ENCODE measurements around the gene TEX19.
"Not testable (repeated sequence)": the region's sequence is repeated elsewhere in the genome, so short reads cannot be mapped to it uniquely, and the experiment has no call there.

TEX19 gene

DNA sequence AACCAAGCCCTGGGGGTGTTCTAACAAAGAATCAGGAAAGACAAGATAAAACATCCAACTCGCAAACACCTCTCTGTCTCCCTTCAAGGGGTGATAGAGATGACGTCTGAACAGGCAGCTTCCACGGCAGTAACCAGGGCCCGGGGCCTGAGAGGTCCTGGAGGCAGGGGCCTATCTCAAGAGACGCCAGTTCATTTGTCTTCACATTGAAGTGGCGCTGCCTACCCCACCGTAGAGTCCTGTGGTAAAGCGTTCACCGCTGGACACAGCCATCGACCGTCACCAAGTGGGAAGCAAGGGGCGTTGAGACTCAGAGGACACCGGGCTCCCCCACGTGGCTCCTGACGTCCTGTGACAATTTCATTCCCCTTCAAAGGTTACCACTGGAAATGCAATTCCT is 33.9 kb downstream of the TEX19 start:
- DNase-seq = no peak

DNA sequence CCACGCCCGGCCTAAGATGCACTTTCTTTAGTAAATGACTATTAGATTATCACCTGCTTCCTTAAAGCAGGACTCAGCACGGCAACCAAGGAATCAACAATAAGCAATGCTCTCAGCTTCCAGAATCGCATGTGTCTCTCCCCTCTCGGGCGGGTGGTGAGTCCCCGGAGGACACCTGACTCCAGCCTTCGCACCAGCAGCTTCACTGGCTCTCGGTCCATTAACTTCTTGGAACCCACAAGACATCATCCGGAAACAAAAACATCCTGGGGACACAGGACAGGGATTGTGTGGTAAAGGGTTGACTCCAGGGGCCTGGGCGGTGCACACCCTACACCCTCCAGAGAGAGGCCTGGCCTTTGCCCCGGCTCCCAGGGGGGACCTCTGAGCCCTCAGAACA is 35.2 kb downstream of the TEX19 start:
- no peak for DNase-seq

DNA sequence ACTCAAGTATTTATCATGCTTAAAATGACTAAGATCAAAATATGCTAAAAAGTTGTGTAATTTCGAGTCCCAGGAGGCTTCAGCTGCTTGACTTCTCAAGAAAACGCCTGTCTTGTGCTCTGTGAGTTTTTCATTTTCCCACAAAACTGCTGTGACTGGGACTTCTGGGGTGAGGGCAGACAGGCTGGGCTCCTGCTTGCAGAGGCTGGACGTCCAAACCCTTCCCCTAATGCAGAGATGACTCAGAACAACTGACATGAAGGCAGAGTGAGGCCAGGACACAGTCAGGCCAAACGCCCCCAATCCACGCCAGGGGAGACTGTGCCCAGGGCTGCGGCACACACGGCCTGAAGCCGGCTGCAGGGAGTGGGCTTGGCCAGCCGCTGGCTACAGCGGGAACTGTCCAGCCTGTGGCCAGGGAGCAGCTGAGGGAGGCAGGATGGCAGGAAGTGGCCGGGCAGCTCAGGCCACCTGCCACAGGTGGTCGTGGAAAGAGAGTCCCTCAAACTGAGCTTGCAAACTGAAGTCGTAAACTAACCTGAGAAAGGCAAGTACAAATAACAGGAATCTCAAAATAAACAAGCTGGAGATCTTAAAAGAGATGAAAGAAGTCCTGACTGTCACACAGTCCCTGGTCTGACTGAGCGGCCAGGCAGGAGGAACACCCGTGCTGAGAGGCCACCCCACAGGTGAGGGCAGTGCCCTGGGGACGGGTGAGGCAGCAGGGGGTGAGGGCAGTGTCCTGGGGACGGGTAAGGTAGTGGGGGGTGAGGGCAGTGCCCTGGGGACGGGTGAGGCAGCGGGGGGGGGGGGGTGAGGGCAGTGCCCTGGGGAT is 37.8 kb downstream of the TEX19 start:
- no peak for DNase-seq

DNA sequence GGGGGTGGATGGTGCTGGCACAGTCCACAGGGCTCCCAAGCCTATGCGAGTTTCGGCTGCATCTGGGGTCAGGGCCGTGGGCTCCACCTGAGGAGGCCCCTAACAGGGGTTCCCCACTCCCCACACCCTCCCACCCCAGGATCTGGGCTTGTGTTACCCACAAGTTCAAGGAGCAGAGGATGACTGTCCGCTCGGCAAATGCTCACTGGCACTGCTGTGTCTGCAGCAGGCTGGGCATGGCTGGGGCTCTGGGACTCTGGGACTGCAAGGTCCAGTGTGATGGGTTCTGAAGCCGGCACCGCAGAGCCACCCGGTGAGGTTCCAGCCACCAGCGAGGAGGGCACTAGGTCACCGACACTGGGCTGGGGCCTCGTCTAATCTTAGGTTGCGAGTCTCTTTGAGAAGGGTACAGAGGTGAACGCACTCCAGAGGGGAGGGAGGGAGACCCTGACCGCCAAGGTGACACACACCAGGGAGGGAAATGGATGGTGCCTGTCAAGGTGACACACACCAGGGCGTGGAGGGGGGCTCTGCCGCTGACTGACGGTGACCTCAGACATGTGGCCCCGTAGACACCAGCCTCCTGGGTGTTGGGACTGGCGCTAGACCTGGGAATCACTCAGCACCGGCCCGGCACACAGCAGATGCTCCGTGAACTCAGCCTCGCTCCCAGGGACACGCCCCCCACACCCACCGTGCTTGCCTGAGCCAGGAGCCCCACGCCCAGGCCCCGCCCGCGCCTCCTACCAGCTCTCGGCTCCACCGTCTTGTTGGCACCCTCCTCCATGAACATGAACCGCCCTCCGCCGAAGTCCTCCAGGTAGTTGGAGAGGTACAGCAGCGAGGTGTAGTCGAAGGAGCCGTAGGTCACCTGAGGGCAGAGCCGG is 38.6 kb downstream of the TEX19 start:
- DNase-seq = no peak

DNA sequence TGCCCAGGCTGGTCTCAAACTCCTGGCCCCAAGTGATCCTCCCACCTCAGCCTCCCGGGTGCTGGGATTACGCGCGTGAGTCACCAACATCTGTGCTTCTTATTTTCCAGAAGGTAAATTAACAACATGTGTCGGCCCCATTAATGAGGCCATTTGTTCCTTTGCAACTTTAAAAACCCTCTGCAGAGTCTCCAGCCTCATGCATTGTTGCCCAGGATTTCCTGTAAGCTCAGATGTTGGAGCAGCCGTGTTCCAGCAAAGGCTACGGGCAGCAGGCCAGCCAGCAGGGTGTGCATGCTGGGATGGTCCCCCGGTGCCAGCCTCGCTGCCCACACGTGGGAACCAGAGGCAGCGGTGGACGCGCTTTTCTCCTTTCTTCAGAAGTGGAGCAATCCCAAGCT is 40.0 kb downstream of the TEX19 start:
- DNase-seq = no peak

DNA sequence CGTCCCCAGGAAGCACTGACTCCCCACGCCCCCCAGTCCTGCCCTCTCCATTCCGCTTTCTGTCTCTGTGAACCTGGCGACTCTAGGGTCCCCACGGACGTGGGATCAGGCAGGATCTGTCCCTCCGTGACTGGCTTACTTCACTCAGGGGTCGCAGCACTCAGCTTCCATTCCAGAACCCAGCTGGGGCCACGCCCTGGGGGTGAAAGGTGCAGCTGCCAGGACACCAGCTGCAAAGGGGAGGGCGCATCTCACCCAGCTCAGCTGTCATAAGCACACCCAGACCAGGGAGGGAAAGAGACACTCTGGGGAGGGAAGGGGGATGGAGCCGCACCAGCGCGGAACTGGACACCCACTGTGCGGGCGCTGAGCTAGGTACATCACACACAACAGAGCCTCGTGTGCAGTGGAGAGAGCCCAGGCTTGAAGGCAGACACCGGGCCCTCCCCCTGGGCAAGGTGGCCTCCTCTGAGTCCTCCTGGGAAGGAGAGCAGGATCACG is 40.6 kb downstream of the TEX19 start:
- no peak for DNase-seq

DNA sequence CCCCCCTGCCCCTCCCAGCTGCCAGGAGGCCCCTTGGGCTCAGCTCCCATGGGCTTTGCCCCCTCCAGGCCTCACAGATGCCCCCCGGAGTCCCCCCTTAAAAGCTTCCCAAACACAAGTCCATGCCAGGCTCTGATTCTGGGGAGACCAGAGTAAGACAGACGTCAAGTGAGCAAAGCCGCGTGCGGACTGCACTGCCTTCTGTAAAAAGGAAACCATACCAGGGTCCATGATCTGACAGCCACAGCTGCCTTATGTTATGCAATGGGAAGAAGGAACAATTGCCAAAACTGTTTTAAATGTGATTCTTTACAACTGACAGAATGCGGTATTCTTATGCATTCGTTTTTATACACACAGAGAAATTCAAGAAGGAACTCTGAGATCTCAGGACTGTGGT is 41.2 kb downstream of the TEX19 start:
- DNase-seq = no peak

DNA sequence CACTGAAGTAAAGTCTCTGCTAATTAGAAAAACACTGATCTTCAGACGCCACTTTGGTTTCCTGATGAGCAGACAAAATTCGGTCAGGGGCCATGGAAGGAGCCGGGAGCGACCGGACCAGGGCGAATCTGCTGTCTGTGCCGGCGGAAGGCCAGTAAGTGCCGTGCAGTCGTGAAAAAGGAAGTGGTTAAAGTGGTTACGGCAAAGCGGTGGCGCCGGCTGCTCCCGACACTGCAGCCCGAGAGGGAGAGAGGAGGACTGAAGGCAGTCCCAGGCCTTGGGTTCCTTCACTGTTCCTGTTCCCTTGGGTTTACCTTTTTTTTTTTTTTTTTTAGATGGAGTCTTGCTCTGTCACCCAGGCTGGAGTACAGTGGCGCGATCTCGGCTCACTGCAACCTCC is 41.8 kb downstream of the TEX19 start:
- peak; percentile 41 for DNase-seq

DNA sequence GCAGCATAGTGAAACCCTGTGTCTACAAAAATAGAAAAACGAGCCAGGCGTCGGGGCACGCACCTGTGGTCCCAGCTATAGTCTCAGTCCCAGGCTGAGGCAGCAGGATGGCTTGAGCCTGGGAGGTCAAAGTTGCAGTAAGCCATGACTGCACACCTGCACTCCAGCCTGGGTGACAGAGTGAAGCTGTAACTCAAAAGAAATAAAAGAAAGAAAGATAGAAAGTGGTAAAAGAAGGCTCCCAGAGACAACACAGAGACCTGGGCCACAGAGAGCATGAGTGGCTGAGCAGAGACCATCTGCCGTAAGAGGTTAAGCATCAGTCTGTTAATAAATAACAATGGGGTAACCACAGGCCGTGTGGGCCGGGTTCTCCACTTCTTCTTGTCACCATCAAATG is 43.8 kb downstream of the TEX19 start:
- DNase-seq = no peak

DNA sequence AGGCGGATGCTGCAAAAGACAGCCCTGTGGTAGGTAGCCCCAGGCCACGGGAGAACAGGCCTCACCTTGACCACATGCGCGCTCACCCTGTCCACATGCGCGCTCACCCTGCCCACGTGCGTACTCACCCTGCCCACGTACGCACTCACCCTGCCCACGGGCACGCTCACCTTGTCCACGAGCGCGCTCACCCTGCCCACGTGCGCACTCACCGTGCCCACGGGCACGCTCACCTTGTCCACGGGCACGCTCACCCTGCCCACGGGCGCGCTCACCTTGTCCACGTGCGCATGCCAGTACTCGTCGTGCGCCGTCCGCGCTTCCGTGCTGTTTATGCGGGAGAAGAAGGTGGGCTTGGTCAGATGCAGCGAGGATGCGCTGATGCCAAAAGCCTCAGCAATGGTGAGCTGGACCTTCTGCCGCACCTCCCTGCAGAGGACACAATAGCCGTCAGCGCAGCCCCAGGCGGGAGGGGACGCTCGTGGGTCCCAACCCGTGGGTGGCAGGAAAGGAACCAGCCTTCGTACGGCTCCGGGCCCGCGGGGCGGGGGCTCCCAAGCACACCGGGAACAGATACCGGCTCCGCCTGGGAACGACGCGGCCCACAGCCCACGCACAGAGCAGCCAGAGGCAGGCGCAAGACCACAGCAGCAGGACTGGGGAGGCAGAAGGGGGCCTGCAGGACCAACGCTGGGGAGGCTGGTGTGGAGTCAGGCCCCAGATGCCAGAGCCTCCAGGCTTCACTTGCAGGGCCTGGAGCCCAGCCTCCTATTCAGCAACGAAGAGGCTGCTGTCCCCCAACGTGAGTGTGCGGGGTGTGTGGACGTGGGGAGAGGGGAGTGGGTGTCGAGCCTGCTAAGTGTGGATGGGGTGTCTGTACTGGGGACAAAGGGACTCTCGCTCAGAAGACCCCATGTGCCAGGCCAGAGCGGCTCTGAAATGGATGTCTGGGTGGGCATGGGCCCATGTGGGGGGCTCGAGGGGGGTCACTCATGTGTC is 44.9 kb downstream of the TEX19 start:
- no peak for DNase-seq

DNA sequence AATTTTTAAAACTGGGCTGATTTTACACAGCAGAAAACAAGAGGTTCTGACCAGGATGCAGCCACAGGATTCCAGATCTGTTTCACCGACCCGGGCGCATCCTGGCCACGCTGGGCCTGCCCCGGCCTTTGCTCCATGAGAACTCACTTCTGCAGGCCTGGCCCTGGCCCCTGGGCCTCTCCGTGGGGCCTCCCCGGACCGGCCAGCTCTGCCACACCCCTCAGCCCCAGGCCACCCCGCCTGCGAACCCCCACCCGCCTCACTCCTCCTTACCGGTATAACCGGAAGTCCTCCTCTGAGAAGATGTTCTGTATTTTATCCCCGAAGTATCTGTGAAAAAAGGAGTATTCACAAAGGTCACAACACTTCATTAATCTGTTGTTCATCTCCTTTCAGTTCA is 46.0 kb downstream of the TEX19 start:
- DNase-seq = no peak

DNA sequence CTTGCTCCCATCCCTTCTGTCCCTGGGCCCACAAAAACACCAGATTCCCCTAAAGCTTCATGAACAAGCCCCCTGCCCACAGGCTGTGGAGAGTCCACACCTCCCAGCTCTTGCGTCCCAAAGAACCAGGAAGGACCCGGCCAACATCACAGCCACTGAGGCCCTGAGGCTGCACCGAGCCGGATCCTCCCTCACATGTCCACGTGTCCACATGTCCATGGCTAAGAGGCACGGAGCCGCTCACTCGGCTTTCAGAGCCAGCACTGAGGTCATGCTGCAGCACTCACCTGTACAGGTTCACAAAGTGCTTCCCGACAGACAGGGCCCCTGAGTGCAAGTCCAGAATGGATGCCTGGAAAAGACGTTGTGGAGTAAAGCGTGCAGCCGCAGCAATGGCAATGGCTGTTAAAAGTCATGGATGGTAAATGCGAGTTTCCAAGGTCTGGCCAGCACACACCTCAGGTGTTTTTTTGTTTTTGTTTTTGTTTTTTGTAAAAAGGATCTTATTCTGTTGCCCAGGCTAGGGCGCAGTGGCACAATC is 47.2 kb downstream of the TEX19 start:
- no peak for DNase-seq

DNA sequence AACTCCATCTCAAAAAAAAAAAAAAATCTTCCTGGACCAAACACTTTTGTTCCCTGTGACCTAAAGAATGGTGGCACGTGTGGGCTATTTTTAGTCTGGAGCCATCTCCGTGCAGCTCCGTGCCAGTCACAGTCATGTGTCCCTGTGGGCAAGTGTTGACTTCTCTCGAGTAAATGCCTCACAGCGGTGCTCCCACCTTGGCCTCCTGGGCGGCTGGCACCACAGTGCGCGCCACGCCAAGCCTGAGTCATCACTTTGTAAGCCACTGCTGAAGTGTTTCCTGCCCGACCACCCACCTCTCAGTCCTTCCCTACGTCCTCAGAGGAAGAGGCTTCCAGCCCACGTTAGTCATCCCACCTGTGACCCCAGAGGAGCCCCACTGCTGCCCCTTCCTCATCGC is 48.2 kb downstream of the TEX19 start:
- DNase-seq = no peak

DNA sequence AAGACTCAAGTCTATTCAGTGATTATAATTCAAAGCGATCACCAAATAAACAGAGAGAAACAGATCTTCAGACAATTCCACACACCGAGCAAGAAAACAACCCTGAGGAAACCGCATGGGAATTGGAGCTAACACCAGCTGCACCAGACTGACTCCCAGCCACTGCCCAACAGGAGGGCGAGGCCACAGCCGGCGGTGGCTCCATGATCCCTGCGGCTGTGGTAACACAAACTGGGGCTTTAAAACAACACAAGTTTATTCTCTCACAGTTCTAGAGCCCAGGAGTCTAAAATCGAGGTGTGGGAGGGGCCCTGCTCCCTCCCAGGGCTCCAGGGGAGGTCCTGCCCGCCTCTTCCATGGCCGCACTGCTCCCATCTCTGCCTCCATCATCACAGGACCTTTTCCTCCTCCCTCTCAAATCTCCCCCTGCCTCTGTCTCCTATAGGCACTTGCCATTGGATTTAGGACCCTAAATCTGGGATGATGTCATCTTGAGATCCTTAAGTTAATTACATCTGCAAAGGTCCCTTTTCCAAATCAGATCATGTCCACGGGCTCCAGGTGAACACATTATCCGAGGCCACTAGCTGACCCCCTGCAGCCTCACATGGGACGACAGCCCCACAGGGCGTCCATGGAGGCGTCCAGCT is 49.4 kb downstream of the TEX19 start:
- no peak for DNase-seq

DNA sequence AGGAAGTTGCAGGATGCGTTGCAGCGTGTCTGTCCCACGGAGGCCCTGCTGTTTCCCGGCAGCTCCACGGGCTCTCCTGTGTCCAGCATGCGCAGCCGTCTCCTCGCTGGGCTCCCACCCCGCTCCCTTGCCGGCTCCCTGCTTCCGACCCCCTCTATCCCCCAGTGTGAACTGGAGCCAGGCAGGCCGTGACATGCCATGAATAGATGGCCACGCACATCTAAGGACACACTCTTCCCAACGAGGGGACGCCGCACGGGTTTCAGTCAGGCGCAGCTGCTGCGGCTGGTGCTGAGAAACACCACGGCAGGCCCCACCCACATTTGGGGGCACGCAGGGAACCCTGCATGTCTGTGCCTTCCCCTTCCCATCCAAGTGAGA is 49.9 kb downstream of the TEX19 start:
- no peak for DNase-seq

DNA sequence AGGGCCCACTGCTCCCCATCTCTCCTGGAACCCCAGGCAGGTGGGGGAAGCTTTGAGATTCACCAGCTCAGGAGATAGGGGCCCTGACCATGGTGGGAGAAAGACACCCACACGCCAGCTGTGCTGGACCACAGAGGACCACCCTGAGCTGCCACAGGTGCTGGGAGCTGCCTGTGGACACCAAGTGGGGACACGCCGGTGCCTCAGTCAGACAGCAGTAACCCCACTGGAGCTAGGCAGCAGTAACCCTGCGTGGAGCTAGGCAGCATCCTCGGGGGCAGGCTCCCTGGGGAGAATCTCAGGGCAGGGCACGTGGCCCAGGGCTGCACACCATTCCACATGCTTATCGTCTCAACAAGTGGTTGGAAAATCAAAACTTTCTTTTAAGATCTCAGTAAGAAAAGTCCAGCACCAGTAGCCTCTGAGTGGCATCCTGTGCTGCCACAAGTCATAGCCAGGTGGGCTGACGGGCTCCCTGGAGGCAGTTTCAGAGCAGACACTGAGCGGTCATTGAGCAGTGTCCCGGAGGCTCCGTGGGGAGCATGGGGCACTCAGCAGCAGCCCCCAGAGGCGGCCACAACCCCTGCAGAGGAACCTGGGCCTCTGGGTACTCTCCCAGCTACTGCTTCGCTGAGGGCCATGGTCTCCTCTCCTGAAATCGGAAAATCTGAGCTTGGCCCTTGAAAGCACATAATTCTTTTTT is 51.1 kb downstream of the TEX19 start:
- no peak for DNase-seq

DNA sequence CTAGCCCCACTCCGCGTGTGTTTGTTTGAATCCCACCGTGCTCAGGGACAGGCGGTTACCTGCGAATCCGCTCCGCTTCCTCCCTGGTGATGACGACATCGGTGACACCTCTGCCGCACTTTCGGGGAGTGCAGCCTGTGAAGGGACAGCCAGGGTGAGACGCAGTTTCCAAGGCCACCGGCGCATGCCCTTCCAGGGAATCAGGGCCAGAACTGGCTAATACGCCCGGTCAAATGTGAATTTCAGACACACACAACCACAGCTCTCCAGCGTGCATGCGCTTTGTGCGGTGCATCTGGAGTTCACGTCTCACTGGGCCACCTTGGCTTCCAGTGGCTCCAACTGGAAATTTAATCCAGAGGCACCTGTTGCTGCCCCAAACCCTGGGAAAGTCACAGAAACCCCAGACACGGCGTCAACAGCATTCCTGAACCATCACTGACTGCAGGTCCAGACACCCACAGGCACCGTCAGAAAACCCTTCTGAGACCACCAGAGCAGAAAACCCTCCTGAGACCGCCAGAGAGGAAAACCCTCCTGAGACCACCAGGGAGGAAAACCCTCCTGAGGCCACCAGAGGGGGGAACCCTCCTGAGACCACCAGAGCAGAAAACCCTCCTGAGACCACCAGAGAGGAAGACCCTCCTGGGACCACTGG is 52.5 kb downstream of the TEX19 start:
- no peak for DNase-seq

DNA sequence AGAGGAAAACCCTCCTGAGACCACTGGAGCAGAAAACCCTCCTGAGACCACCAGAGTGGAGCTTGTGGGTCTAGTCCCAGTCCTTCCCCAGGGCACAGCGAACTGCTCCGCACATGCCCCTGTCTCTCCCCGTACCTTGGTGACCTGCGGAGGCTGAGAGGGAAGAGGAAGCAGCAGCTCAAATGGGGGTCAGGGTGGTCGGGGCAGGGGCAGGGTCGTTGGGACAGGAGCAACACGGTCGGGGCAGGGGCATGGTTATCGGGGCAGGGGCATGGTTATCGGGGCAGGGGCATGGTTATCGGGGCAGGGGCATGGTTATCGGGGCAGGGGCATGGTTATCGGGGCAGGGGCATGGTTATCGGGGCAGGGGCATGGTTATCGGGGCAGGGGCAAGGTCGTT is 53.0 kb downstream of the TEX19 start:
- DNase-seq = not testable (repeated sequence)

DNA sequence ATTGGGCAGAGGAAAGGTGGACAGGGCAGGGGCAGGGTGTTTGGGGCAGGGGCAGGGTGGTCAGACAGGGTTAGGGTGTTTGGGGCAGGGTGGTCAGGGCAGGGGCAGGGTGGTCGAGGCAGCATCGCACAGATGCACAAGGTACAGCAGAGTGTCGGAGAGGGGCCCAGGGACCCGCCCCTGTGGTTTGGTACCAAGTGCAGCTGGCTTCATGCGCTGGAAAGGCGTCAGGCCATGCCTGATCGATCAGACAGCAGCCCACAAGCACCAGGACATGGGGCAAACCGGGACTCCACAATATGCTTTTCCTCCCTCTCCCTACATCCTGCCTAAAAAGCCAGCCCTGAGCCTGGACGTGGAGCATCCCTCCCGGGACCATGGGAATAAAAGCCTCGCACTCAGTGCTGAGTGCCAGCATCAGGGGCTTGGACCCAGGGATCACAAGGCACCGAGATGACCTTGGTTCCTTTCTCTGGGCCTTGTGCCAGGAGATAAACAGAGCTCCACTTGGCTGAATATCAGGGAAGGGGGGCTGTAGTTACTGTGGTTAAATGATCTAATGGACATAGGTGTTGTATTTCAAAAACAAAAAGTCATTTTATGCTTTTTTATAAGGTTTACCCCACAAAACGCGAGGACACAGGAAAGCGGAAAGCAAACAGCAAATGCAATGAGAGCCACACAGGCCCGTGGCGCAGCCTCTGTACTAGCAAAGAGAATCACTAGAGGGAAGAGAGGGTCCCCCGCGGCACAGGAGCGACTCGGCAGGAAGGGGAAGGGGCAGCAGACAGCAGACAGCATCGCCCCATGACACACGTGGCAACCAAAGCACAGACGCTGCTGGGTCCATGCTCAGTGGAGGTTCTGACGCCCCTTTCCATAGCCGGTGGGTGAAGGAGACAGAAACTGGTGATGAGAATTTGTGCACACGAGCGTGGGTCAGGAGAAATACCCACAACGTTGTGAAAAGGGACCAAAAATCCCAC is 53.8 kb downstream of the TEX19 start:
- DNase-seq = no peak
